Right lung (tissue), 5 donors: ENCODE results near the gene NPAT. TPM values are rescaled to one million over a fixed set of nuclear protein-coding genes. Genes with fewer than 3 reads are reported as not detected.

ENCODE experiments used
- polyA plus RNA-seq, 5 donors: library from polyadenylated mRNA; unstranded; fragments of 120-200 nt; gene quantifications; one replicate each; pipeline versions ENCODE4 v1.2.1 to v1.2.3, GENCODE V29; 2013; ENCODE audit warnings: inconsistent platforms in 1 of 5, low replicate concordance in 1 of 5; ENCODE audit not compliant: insufficient read length in 5 of 5, insufficient read depth in 1 of 5

The NPAT gene
- polyA plus RNA-seq, 5 donors, result 16.5 to 23.1 (median 20.6) TPM

Other genes with a start within 250 kb of the NPAT start
- gene CUL5, start 213.7 kb downstream of the NPAT start, polyA plus RNA-seq, result 10 to 100 TPM; 26.7 to 49.1 (median 44.2) TPM
- gene ACAT1, start 101.1 kb downstream of the NPAT start, polyA plus RNA-seq, result 10 to 100 TPM; 54.6 to 68.1 (median 61.5) TPM
- 100 to 1,000 TPM in 1 of 5 donors, 10 to 100 TPM in 4; 59.1 to 101 (median 83.5) TPM for gene ATM, start 429 bp upstream of the NPAT start, polyA plus RNA-seq
- gene C11orf65, start 244.9 kb upstream of the NPAT start, polyA plus RNA-seq, result 1 to 10 TPM in 4 of 5 donors, under 1 TPM in 1; 0.81 to 2.5 (median 1.9) TPM